ENCODE measurements around the gene KCNK5. TPM values are rescaled to one million over a fixed set of nuclear protein-coding genes. Genes with fewer than 3 reads are reported as not detected.

Gene KCNK5
- total RNA-seq, 1 donor from 2014 or later = 15.6 TPM

- intact Hi-C loops (cut with DNase I) = no loop called here
- DNase-seq (ENCODE audit: low spot score) (no peak), ATAC-seq (no peak)
Observed at GRCh38 chr6:39189131-39189530, 40.1 kb downstream of the KCNK5 start.

DNA sequence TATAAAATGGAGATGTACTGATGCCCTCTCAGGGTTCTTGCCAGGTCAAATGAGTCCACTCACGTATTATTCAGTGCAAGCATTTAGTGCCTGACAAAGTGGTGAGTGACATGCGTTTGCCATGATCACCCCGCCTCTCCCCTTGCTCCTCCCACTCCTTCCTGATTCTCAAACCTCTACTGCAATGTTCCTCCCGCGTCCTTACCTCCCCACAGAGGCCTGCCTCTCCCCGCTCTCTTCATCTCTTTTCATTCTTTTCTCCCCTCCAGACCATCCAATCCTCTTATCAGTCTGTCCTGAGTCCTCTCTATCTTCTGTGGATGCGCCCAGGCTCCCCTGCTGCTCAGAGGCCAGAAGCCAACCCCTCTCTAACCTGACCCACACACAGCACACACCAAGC lies 40.7 kb downstream of the KCNK5 start:
- ATAC-seq (no peak), DNase-seq (ENCODE audit: low spot score) (no peak)
- intact Hi-C loops (cut with DNase I) = no loop called here

DNA sequence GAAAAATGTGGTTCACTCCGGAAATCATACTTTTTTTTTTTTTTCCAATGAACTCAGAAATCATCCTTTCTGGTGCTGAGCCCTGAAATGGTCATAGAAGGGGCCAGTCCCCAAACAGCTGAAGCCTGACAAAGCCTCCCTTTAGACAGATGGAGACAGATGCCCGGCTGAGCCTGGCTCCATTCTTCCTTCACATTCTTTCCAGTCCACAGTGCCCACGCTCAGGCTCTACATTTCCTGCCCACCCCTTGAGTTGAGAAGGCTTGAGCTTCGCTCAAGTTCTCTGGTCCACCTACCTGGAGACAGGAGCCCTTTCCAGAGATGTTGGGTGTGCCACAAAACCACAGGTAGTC lies 41.2 kb downstream of the KCNK5 start:
- ATAC-seq (peak; percentile 12), DNase-seq (ENCODE audit: low spot score) (no peak)
- intact Hi-C loops (cut with DNase I) = no loop called here

DNA sequence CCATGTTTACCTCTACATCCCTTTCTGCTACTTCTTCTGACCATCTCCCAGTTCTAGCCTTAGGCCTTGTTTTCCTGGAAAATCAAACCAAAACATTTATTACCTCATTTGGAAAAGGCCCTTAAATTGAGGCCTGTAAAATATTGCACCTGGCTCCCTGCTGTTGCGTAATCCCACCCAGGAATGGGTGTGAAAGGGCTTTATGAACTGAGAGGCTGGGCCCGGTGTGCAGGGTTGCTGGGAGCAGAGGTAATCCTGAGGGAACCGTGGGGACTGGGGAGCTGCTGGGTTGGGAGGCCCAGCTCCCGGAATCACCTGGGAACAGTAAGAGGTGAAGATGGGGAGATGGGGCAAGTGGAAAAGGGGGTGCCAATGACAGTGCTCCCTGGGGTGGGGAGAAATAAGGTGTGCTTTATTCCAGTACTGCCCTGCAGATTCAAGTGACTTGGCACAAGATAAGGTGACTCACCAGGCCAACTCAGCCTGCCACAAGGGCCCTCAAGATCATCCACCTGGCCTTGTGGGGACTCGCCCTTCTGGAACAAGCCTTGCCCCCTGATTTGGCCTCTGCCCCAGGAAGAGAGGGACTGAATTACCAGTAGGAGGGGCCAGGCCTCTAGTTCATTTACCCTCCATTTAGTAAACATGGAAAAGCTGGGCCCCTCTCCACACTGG lies 44.2 kb downstream of the KCNK5 start:
- ATAC-seq (no peak), DNase-seq (ENCODE audit: low spot score) (no peak)
- intact Hi-C loops (cut with DNase I) = no loop called here

GRCh38 chr6:39182604-39183003 lies 46.7 kb downstream of the KCNK5 start:
- DNase-seq (ENCODE audit: low spot score) (no peak), ATAC-seq (no peak)
- intact Hi-C loops (cut with DNase I) = no loop called here

- ATAC-seq = no peak
- no peak for DNase-seq (ENCODE audit: low spot score)
- intact Hi-C loops (cut with DNase I) = no loop called here
Observed at GRCh38 chr6:39181826-39182225, 47.4 kb downstream of the KCNK5 start.

GRCh38 chr6:39181333-39181732 lies 47.9 kb downstream of the KCNK5 start:
- ATAC-seq (no peak), DNase-seq (ENCODE audit: low spot score) (no peak)
- intact Hi-C loops (cut with DNase I) = no loop called here

DNA sequence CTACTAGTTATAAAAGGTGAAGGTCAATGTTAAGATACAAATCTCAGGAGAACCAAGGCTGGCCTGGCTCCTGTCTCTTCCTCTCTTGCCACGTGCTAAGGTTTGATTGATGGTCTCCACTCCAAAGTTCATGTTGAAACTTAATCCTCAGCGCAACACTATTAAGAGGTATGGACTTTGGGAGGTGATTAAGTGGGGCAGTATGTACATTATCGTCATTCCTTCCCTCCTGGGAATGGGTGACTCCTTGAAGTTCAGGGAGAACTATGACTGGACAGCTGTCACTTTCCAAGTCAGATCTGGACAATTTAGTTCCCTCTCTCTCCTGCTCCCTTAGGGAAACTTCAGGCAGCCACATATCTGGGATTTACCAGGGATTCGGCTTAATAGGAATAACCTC lies 50.5 kb downstream of the KCNK5 start:
- DNase-seq (ENCODE audit: low spot score) = no peak
- no peak for ATAC-seq
- intact Hi-C loops (cut with DNase I) = no loop called here

- DNase-seq (ENCODE audit: low spot score) = no peak
Observed at GRCh38 chr6:39178235-39178634, 51.0 kb downstream of the KCNK5 start.

DNA sequence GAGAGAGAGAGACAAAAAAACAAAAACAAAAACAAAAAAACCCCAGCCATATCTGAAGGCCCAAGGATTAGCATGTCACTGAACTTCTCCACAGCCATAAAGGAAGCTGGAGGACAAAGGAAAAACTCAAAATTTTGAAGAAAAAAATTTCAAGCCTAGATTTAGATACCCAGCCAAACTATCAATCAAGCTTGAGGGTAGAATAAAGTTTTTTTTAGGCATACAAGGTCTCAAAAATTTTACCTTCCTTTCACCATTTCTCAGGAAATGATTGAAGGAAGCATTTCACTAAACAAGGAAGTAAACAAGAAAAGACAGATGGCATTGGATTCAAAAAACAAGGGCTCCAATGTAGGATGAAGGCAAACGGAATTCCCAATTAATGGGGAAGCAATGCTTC lies 52.1 kb downstream of the KCNK5 start:
- intact Hi-C loops (cut with DNase I) = no loop called here
- DNase-seq (ENCODE audit: low spot score) (no peak), ATAC-seq (no peak)

More at GRCh38 chr6:39178235-39178634, 51.0 kb downstream of the KCNK5 start:
- peak; percentile 39 for ATAC-seq
- intact Hi-C loops (cut with DNase I) = no loop called here

- intact Hi-C loops (cut with DNase I) = no loop called here
- DNase-seq (ENCODE audit: low spot score) (no peak), ATAC-seq (no peak)
Observed at GRCh38 chr6:39173270-39173669, 56.0 kb downstream of the KCNK5 start.

GRCh38 chr6:39172377-39172757 lies 56.9 kb downstream of the KCNK5 start:
- ATAC-seq = no peak
- intact Hi-C loops (cut with DNase I) = no loop called here
- DNase-seq (ENCODE audit: low spot score) = no peak

GRCh38 chr6:39171489-39172376 lies 57.5 kb downstream of the KCNK5 start:
- intact Hi-C loops (cut with DNase I) = no loop called here
- DNase-seq (ENCODE audit: low spot score) (no peak), ATAC-seq (no peak)

- DNase-seq (ENCODE audit: low spot score) = no peak
- intact Hi-C loops (cut with DNase I) = no loop called here
Observed at GRCh38 chr6:39170860-39171259, 58.4 kb downstream of the KCNK5 start.

GRCh38 chr6:39170389-39170788 lies 58.9 kb downstream of the KCNK5 start:
- DNase-seq (ENCODE audit: low spot score) = no peak
- intact Hi-C loops (cut with DNase I) = no loop called here

More at GRCh38 chr6:39170860-39171259, 58.4 kb downstream of the KCNK5 start:
- ATAC-seq = no peak

DNA sequence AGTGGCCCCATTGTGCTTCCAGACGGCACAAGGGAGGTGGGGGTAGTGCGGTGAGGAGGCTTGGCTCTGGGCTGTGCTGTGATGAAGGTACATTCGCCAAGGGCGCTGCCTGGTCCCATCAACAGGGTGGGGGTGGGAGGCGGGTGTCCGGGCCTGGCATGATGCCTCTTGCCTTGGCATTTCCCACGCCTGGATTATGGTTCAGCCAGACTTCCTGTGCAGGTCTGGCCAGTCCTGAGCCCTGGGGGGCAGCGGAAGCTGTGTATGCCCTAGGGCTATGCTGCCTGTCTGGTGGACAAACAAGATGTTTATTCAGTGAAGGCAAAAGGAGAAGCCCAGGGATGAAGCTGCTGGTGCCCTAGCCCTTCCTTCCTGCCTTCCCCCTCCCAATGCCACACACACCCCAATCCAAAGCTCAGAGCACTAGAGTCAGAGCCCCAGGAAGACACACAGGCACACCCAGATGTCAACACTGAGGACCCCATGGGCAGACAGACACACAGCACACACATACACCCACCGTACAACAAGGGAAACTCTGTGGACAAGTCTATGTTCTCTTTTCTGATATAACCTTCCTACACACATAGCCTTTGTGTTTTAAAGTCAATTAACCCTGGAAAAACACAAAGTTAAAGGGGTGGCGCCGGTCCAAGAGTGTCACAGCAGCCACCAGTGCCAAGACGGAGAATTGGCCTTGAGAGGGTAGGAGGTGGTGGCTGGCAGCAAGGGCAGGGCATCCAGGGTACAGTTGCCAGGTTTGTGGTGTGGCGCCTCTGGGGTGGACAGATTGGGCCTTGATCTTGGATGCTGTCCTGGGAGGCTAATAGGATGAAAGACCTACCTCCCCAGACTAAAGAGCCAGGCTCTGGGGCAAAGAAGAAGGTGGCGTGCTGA lies 59.6 kb downstream of the KCNK5 start:
- peak; percentile 21 for ATAC-seq
- intact Hi-C loops (cut with DNase I) = no loop called here
- DNase-seq (ENCODE audit: low spot score) = no peak

More at GRCh38 chr6:39170389-39170788, 58.9 kb downstream of the KCNK5 start:
- no peak for ATAC-seq

DNA sequence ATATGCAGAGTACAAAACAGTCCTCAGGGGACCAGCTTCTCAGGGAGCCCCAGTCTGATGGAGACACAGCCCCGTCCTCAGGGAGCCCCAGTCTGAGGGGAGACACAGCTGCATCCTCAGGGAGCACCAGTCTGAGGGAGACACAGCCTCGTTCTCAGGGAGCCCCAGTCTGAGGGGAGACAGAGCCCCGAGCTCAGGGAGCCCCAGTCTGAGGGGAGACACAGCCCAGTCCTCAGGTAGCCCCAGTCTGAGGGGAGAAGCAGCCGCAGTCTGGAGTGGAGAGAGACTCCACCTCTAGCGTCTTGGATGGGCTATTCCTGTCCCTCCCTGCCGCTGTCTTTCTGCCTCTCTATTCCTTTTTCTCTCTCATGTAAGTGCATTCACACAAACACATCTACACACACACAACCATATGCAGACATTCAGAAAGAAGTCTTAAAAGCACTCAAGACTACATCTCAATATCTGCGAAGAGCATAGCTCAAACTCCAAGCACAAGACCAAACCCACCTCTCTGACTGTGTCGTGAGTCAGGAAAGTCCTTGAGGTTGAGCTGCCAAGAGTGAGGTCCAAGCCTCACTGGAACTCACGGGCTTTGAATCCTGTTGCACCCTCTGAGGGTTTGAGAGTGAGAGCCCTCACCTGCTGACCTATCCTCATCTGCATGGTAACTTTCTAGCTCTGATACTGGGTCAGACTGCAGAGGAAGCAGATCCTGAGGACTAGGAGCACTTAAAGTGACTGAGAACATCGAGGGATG lies 61.2 kb downstream of the KCNK5 start:
- intact Hi-C loops (cut with DNase I) = loop anchor here (2.0 kb wide), 1 partner anchor 135 kb away; no protein-coding TSS in a partner anchor
- ATAC-seq (no peak), DNase-seq (ENCODE audit: low spot score) (no peak)

DNA sequence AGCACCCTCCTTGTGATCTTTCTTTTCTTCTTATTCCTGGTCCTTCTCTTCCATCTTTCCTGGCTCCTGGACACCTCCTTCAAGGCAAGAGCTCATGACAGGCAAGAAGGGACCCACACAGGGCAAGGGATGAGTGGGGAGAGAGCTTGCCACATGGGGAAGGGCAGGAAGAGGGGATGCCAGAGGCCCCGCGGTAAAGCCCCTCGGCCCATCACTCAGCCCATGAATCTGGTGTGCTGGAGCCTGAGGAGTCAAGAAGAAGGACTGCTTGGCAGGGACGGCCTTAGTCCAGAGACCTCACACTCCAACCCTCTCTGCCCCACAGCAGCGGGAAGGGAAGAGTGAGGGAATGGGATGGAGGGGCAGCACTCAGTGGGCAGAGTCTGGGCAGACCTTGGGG lies 62.0 kb downstream of the KCNK5 start:
- intact Hi-C loops (cut with DNase I) = loop anchor here (2.0 kb wide), 1 partner anchor 135 kb away; no protein-coding TSS in a partner anchor
- no peak for DNase-seq (ENCODE audit: low spot score)
- ATAC-seq = no peak

DNA sequence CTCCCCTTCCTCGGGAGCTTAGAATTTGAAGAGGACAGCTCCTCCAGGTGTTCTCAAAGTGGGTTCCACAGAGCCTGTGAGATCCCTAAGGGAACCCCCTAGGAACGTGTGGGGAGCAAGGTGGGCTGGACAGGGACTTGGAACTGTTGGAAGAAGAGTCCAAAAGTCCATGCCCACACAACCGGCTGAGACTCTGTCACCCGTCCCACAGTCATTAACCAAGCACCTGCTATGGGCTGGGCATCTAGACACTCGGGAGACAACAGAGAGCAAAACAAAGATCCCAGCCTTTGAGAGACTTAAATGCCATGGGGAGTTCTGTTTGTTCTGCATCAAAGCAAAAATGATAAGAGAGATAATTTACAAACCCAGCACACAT lies 62.4 kb downstream of the KCNK5 start:
- ATAC-seq (peak; percentile 12), DNase-seq (ENCODE audit: low spot score) (no peak)
- intact Hi-C loops (cut with DNase I) = loop anchor here (2.0 kb wide), 1 partner anchor 136 kb away; no protein-coding TSS in a partner anchor

Measured in sciatic nerve (tissue), 2 donors.